GM19397 (cell line): ENCODE data around the gene DLL1.

ENCODE experiments used
- ATAC-seq: cut with Tn5 transposase; IDR thresholded peaks from one replicate; pipeline ENCODE4 v1.9.1; 2021; ENCODE audit warnings: mild to moderate bottlenecking, moderate library complexity; ENCODE audit not compliant: unreplicated experiment

DLL1 gene

DNA sequence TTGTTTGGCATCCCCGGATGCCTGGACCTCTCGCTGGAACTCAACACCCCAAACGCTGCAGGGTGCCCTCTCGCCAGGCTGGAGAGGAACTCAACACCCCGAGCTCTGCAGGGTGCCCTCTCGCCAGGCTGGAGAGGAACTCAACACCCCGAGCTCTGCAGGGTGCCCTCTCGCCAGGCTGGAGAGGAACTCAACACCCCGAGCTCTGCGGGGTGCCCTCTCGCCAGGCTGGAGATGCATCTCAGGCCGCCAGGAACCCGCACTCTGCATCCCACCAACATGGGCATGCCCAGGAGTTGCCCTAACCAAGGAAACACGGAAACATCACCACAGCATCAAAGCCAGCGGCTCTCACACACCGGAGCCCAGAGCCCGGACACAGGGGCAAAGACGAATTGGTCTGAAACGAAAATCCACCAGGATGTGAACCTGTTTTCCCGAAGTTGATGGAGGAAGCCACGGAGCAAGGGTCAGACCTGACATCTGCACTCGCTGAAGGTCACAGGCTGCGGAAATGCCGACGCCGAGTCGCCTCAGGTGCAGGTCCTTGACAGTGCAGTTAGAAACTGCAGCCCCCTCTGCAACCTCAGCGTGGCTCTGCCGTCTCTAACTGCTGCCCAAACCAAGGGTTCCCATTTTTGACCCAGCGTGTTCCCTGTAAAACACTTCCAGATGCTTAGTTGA, 37.5 kb downstream of the DLL1 start:
- no peak for ATAC-seq

DNA sequence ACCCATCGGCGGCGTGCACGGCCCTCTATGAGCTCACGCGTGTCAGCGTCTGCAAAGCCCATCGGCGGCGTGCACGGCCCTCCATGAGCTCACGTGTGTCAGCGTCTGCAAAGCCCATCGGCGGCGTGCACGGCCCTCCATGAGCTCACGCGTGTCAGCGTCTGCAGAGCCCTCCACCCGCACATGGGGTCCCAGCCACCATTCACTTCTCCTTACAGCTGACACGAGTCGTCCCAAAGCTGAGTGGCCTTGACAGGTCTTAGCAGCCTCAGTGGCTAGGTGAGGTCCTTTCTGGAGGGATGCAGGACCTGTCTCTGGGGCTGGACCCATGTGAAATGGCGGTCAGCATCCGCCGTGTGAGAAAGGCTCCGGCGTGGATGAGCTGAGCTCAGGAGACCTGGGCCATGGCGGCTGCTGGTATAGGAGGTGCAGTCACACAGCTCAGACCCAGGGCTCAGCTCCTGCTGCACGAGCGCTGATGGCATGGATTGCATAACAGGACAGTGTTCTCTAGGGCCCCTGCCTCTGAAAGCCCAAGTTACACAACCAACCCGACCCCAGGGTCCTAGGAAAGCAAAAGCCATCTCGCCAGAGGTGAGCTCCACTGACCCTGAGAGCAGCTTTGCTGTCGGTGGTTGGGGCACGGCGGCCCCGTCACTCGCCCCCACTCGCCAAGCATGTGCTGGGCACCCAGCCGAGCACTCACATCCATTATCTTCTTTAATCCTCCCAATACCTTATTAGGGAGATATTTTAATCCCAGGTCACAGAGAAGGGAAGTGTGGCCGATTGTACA, 38.9 kb downstream of the DLL1 start:
- ATAC-seq = no peak

DNA sequence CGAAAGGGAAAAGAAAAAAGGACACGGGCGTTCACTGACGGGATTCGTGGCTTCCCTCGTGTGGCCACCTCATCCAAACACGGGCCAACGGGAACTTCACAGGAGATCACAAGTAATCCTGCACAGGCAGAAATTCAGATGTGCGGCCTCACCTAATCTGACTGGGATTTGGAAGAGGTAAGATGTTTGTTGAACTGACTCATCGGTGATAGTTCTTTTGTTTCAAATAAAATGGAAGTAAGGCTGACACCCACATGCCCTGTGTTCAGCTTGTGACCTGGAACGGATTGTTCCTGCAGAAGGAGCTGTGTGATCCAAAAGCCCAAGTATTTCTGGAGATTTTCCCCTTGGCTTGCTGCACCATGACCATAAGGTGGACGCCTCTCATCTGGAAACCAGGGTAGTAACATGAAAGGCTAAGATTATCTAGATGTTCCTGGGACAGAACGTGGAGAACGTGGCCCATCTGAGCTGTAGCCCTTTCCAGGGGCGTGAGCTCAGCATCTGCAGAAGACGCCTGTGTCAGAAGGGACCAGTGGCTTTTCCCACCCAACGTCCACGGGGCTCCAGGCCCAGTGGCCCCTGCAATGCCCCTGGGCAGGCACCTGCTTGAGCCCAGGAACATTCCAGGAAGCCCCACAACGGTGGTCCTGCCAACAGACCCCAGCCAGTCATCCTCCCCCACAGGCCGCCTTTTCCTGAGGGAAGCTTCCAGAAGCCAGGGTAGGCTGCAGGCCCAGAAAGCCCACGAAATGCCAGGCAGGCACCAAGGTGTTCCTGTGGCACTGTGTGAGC, 39.7 kb downstream of the DLL1 start:
- ATAC-seq = no peak

- ATAC-seq = no peak
Measured at GRCh38 chr6:170250455-170250854, 40.4 kb downstream of the DLL1 start.

DNA sequence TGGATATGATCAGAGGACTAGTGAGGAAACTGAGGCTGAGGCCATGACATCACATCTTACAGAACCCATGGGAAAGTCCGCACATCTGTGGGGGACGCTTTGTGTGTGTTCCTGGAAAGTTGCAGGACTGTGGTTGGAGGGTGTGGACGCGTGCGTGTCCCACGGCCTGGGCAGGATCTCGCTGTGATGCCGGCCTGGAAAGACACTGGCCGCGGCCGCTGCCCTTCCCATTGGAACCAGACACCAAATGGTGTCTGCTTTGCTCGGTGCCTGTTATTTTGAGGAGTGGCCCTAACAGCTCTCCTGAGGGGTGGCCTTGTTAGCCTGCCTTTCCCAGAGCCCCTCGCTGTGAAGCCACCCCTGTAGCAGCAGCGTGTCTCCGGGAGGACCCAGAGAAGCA, 41.1 kb downstream of the DLL1 start:
- no peak for ATAC-seq

- no peak for ATAC-seq
Measured at GRCh38 chr6:170248861-170249600, 41.8 kb downstream of the DLL1 start.

GRCh38 chr6:170248111-170248805, 42.6 kb downstream of the DLL1 start:
- ATAC-seq = no peak

GRCh38 chr6:170247178-170247701, 43.6 kb downstream of the DLL1 start:
- ATAC-seq = no peak

DNA sequence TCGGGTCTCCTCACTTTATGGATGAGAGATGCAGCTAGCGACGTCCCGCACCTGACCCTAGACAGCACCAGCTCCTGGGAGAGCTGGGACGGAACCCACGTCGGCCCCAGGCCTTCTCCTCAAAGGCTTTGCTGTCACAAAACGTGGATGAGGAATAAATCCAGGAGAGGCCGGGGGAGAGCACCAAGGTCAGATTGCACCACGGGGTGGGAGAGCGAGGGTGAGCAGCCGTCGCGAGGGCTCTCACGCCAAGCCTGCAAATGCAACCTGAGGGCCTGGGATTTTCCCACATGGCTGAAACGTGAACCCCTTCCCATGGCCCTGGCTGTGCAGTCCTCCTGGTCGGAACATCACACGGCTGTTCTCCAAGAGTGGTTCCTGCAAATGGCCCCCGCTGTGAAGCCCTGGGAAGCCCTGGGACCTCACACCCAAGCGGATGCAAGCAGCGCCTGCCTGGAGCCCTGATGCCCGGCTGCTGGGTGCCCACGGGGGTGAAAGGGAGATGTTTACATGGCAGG, 45.3 kb downstream of the DLL1 start:
- ATAC-seq = no peak

DNA sequence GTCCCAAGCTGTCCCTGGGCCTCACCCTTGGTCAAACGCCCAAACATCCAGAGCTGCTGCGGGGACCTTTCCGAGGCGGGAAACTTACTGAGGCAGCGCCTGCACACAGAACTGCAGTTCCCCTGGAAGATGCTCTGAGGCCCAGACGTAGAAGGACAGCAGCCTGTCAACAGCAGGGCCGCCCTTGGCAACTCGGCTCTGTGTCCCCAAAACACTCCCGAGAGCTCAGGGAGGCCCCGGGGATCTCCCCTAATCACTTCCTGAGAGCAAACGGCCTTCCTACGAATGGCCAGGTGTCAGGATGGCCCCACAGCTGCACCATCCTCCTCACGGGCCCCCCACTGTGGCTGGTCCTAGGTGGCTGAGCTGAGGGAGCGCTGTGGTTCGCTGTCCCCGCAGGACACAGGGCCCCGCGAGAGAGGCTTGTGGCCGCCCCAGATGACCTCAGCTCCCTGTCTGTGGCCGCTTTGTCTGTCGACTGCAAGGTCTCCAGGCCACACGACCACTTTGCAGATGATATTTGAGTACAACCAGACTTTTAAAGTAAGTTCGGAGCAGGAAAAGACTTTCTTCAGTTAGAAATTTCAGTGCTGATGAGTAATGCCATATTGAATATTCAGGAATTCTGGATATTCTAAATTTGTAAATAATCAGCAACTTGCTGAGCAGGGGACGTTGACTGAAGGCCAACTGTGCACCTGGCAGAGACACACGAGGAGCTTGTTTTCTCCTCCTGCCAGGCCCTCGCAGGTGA, 46.0 kb downstream of the DLL1 start:
- no peak for ATAC-seq

- ATAC-seq = no peak
Measured at GRCh38 chr6:170243791-170244291, 47.0 kb downstream of the DLL1 start.

- ATAC-seq = no peak
Measured at GRCh38 chr6:170243386-170243785, 47.5 kb downstream of the DLL1 start.

DNA sequence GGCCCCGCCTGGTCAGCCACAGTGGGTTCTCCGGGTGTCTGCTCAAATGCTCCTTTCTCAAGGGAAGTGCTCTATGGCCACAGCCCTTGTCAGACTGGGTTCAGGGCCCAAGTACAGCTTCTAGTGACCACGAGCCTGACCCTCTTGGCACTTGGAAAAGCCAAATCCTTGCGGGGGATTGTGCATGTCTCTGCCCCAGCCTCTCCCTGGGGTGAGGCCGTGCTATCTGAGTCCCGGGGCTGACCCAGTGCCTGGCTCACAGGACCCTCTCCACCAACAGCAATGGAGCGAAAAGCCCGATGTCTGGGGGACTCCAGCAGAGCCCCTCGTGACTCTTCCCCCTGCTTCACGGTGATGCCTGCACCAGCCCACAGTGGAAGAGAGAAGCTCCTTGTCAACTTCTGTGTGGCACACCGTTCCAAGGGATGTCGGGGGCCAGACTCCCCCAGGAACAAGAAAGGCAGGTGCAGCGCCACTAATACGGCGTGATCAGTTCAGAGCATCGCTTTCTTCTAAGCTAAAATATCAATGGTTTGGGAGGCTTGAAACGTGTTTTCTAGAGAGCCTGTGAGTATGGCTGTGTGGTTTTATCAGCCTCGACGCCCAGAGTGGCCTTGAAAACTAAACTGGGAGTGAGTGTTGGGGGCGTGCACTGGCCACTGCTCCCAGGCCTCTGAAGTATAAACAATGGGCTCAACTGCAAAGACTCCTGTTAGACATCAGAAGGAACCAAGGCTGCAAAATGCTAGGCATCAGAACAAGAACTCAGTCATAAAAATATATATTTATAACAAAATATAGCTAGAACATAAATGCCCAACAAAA, 51.9 kb downstream of the DLL1 start:
- no peak for ATAC-seq

DNA sequence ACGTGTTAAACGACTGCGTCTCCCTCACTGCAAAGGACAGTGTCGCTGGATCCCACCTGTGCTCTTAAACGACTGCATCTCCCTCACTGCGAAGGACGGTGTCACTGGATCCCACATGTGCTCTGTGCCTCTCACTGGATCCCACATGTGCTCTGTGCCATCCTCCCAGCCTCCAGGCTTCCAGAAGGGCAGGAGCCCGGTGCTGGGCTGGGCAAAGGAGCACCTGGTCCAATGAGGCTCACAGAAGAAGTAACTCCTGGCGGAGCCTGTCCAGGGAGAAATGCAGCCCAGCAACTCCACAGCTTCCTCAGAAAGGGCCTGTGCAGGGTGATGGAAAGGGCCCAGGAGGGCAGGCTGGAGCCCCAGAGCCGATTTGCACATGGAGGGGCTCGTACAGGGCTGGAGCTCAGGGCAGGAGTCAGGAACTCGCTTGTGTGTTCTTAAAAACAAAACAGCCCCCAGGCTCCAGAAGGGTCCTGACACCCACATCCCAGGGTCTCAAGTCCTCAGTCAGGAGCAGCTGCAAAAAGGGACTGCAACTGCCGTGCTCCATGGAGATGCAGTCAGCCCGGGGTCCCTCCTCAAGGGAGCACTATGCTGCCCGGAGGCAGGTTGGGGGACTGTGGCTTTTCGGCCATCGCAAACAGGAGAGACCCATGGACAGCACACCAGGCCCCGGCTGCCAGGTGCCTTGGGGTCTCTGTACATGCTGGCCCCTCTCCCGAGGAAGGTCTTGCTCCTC, 52.7 kb downstream of the DLL1 start:
- ATAC-seq = no peak

- ATAC-seq = no peak
Measured at GRCh38 chr6:170236131-170236836, 54.6 kb downstream of the DLL1 start.

DNA sequence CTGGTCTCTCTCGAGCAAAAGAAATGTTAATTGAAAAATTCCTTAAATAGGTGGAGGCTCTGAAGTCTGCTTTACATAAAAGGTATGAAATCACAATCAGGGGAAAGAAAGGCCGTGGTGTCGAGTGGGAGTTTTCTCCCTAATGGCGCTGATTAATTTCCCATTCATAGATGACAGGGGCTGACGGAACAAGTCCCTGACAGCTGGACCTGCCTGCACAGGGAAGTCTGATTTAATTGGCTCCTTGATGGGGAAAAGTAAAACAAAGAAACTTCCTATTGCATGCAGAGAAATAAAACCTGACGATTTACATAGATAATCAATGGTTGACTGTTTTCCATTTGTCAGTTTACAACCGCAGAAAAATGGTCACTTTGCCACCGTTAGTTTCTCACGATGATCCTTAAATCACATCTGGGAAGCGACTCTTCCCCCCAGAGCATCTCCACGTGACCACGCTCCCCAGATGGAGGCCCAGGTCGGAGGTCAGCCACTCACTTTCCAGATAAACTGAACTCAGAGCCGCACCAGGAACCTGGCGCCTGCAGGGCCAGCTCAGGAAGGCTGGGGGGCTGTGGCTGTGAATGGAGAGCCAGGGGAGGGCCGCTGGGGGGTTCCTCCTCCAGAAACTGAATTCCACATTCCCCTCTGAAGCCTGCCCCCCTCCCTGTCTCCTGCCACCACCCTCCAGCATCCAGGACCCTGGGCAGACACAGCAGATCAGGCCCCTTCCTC, 55.3 kb downstream of the DLL1 start:
- ATAC-seq = no peak
